Measurements from ENCODE around the gene VSTM2L. TPM values are rescaled to one million over a fixed set of nuclear protein-coding genes. Genes with fewer than 3 reads are reported as not detected.
"Not testable (repeated sequence)": the region's sequence is repeated elsewhere in the genome, so short reads cannot be mapped to it uniquely, and the experiment has no call there.

The VSTM2L gene
- polyA plus RNA-seq = under 1 TPM; 0.26 to 0.57 TPM

GRCh38 chr20:37902504-37903313, at the start of gene VSTM2L:
TSS of gene VSTM2L (plus strand) at chr20:37903127. CDS start at chr20:37903351, 224 bp downstream.
- H3K27me3 ChIP-seq (ENCODE audit: control insufficient read depth in 1 of 2, insufficient read depth in 2 of 2, low read length in 2 of 2) = peaks cover 0 to 4% of the 10 kb centered on the region in 2 donors
- H3K36me3 ChIP-seq (ENCODE audit: control insufficient read depth in 2 of 2, insufficient read depth in 2 of 2, low read length in 1 of 2) = no peaks in the 10 kb centered on the region
- H3K4me3 ChIP-seq (ENCODE audit: low read depth in 1 of 2, low read length in 2 of 2) = peak within 1 kb of the TSS; percentile 36 to 41
- 5 to 7% methylated on average over 45 to 71 of the region's 71 CpGs for WGBS, 2 donors
- H3K27ac ChIP-seq (ENCODE audit: low read depth in 2 of 2, low read length in 1 of 2) = no peak within 1 kb of the TSS
- H3K9me3 ChIP-seq (ENCODE audit: control insufficient read depth in 2 of 2, insufficient read depth in 1 of 2, low read depth in 1 of 2, low read length in 1 of 2) = no peaks in the 10 kb centered on the region
- peaks cover 4 to 10% of the 10 kb centered on the region in 2 donors for H3K4me1 ChIP-seq (ENCODE audit: control insufficient read depth in 2 of 2, insufficient read depth in 2 of 2, low read length in 1 of 2)

GRCh38 chr20:37853823-37854375, 49.0 kb upstream of the VSTM2L start:
- H3K36me3 ChIP-seq (ENCODE audit: control insufficient read depth in 2 of 2, insufficient read depth in 2 of 2, low read length in 1 of 2) = peaks cover 5 to 14% of the 10 kb centered on the region in 2 donors
- H3K27me3 ChIP-seq (ENCODE audit: control insufficient read depth in 1 of 2, insufficient read depth in 2 of 2, low read length in 2 of 2) = no peaks in the 10 kb centered on the region
- H3K4me1 ChIP-seq (ENCODE audit: control insufficient read depth in 2 of 2, insufficient read depth in 2 of 2, low read length in 1 of 2) = no peaks in the 10 kb centered on the region
- WGBS, 2 donors = 93 to 96% methylated on average over 2 of the region's 2 CpGs
- no peaks in the 10 kb centered on the region for H3K9me3 ChIP-seq (ENCODE audit: control insufficient read depth in 2 of 2, insufficient read depth in 1 of 2, low read depth in 1 of 2, low read length in 1 of 2)
- no peak overlapping the region for H3K27ac ChIP-seq (ENCODE audit: low read depth in 2 of 2, low read length in 1 of 2)
- H3K4me3 ChIP-seq (ENCODE audit: low read depth in 1 of 2, low read length in 2 of 2) = no peak overlapping the region

GRCh38 chr20:37856034-37856433, 46.9 kb upstream of the VSTM2L start:
- H3K36me3 ChIP-seq (ENCODE audit: control insufficient read depth in 2 of 2, insufficient read depth in 2 of 2, low read length in 1 of 2) = peaks cover 5 to 13% of the 10 kb centered on the region in 2 donors
- not testable (repeated sequence) for H3K9me3 ChIP-seq (ENCODE audit: control insufficient read depth in 2 of 2, insufficient read depth in 1 of 2, low read depth in 1 of 2, low read length in 1 of 2)
- 94 to 98% methylated on average over 5 of the region's 5 CpGs for WGBS, 2 donors

GRCh38 chr20:37856932-37857660, 45.8 kb upstream of the VSTM2L start:
- no peak overlapping the region for H3K27ac ChIP-seq (ENCODE audit: low read depth in 2 of 2, low read length in 1 of 2)
- H3K4me1 ChIP-seq (ENCODE audit: control insufficient read depth in 2 of 2, insufficient read depth in 2 of 2, low read length in 1 of 2) = no peaks in the 10 kb centered on the region
- WGBS, 2 donors = 73 to 78% methylated on average over 10 of the region's 10 CpGs
- H3K36me3 ChIP-seq (ENCODE audit: control insufficient read depth in 2 of 2, insufficient read depth in 2 of 2, low read length in 1 of 2) = peaks cover 12 to 19% of the 10 kb centered on the region in 2 donors
- no peaks in the 10 kb centered on the region for H3K27me3 ChIP-seq (ENCODE audit: control insufficient read depth in 1 of 2, insufficient read depth in 2 of 2, low read length in 2 of 2)
- H3K4me3 ChIP-seq (ENCODE audit: low read depth in 1 of 2, low read length in 2 of 2) = no peak overlapping the region
- no peaks in the 10 kb centered on the region for H3K9me3 ChIP-seq (ENCODE audit: control insufficient read depth in 2 of 2, insufficient read depth in 1 of 2, low read depth in 1 of 2, low read length in 1 of 2)

More at GRCh38 chr20:37856034-37856433, 46.9 kb upstream of the VSTM2L start:
- H3K27me3 ChIP-seq (ENCODE audit: control insufficient read depth in 1 of 2, insufficient read depth in 2 of 2, low read length in 2 of 2); H3K4me3 ChIP-seq (ENCODE audit: low read depth in 1 of 2, low read length in 2 of 2); H3K27ac ChIP-seq (ENCODE audit: low read depth in 2 of 2, low read length in 1 of 2); H3K4me1 ChIP-seq (ENCODE audit: control insufficient read depth in 2 of 2, insufficient read depth in 2 of 2, low read length in 1 of 2): not testable (repeated sequence)

GRCh38 chr20:37859406-37860171, 43.3 kb upstream of the VSTM2L start:
- no peaks in the 10 kb centered on the region for H3K4me1 ChIP-seq (ENCODE audit: control insufficient read depth in 2 of 2, insufficient read depth in 2 of 2, low read length in 1 of 2)
- H3K4me3 ChIP-seq (ENCODE audit: low read depth in 1 of 2, low read length in 2 of 2) = no peak overlapping the region
- H3K36me3 ChIP-seq (ENCODE audit: control insufficient read depth in 2 of 2, insufficient read depth in 2 of 2, low read length in 1 of 2) = peaks cover 10 to 22% of the 10 kb centered on the region in 2 donors
- H3K27ac ChIP-seq (ENCODE audit: low read depth in 2 of 2, low read length in 1 of 2) = no peak overlapping the region
- H3K9me3 ChIP-seq (ENCODE audit: control insufficient read depth in 2 of 2, insufficient read depth in 1 of 2, low read depth in 1 of 2, low read length in 1 of 2) = no peaks in the 10 kb centered on the region
- 93 to 94% methylated on average over 15 of the region's 15 CpGs for WGBS, 2 donors
- no peaks in the 10 kb centered on the region for H3K27me3 ChIP-seq (ENCODE audit: control insufficient read depth in 1 of 2, insufficient read depth in 2 of 2, low read length in 2 of 2)

- WGBS, 2 donors = 92 to 94% methylated on average over 5 of the region's 5 CpGs
- H3K36me3 ChIP-seq (ENCODE audit: control insufficient read depth in 2 of 2, insufficient read depth in 2 of 2, low read length in 1 of 2) = peaks cover 7 to 24% of the 10 kb centered on the region in 2 donors
These were observed 39.6 kb upstream of the VSTM2L start for GRCh38 chr20:37863289-37863688.

GRCh38 chr20:37864298-37864697, 38.6 kb upstream of the VSTM2L start:
- Histone ChIP-seq H3K27me3 (ENCODE audit: control insufficient read depth in 1 of 2, insufficient read depth in 2 of 2, low read length in 2 of 2) (no peaks in the 10 kb centered on the region), H3K4me1 (ENCODE audit: control insufficient read depth in 2 of 2, insufficient read depth in 2 of 2, low read length in 1 of 2) (no peaks in the 10 kb centered on the region), H3K4me3 (ENCODE audit: low read depth in 1 of 2, low read length in 2 of 2) (no peak overlapping the region), H3K36me3 (ENCODE audit: control insufficient read depth in 2 of 2, insufficient read depth in 2 of 2, low read length in 1 of 2) (peaks cover 13 to 30% of the 10 kb centered on the region in 2 donors), H3K9me3 (ENCODE audit: control insufficient read depth in 2 of 2, insufficient read depth in 1 of 2, low read depth in 1 of 2, low read length in 1 of 2) (no peaks in the 10 kb centered on the region), H3K27ac (ENCODE audit: low read depth in 2 of 2, low read length in 1 of 2) (no peak overlapping the region)
- WGBS, 2 donors = 75 to 76% methylated on average over 8 of the region's 8 CpGs

More at GRCh38 chr20:37863289-37863688, 39.6 kb upstream of the VSTM2L start:
- Histone ChIP-seq H3K4me1 (ENCODE audit: control insufficient read depth in 2 of 2, insufficient read depth in 2 of 2, low read length in 1 of 2) (no peaks in the 10 kb centered on the region), H3K27ac (ENCODE audit: low read depth in 2 of 2, low read length in 1 of 2) (no peak overlapping the region), H3K27me3 (ENCODE audit: control insufficient read depth in 1 of 2, insufficient read depth in 2 of 2, low read length in 2 of 2) (no peaks in the 10 kb centered on the region), H3K4me3 (ENCODE audit: low read depth in 1 of 2, low read length in 2 of 2) (no peak overlapping the region), H3K9me3 (ENCODE audit: control insufficient read depth in 2 of 2, insufficient read depth in 1 of 2, low read depth in 1 of 2, low read length in 1 of 2) (no peaks in the 10 kb centered on the region)

- H3K4me3 ChIP-seq (ENCODE audit: low read depth in 1 of 2, low read length in 2 of 2) = no peak overlapping the region
- 94 to 97% methylated on average over 10 of the region's 10 CpGs for WGBS, 2 donors
- no peak overlapping the region for H3K27ac ChIP-seq (ENCODE audit: low read depth in 2 of 2, low read length in 1 of 2)
- no peaks in the 10 kb centered on the region for H3K27me3 ChIP-seq (ENCODE audit: control insufficient read depth in 1 of 2, insufficient read depth in 2 of 2, low read length in 2 of 2)
- no peaks in the 10 kb centered on the region for H3K4me1 ChIP-seq (ENCODE audit: control insufficient read depth in 2 of 2, insufficient read depth in 2 of 2, low read length in 1 of 2)
- no peaks in the 10 kb centered on the region for H3K9me3 ChIP-seq (ENCODE audit: control insufficient read depth in 2 of 2, insufficient read depth in 1 of 2, low read depth in 1 of 2, low read length in 1 of 2)
- peaks cover 14 to 30% of the 10 kb centered on the region in 2 donors for H3K36me3 ChIP-seq (ENCODE audit: control insufficient read depth in 2 of 2, insufficient read depth in 2 of 2, low read length in 1 of 2)
These were observed 36.9 kb upstream of the VSTM2L start for GRCh38 chr20:37866051-37866450.

Measured in esophagus (tissue), 2 donors.